Stimulated activated effector memory CD8-positive, alpha-beta T cell treated with anti-CD3 and anti-CD28 coated beads, Interleukin-12 subunit alpha, Interleukin-12 subunit beta, amount 100 ng/mL, for 72 hours (primary cell): Measurements from ENCODE around the gene YTHDF2.
"Not testable (repeated sequence)": the region's sequence is repeated elsewhere in the genome, so short reads cannot be mapped to it uniquely, and the experiment has no call there.

ENCODE experiments used
- ATAC-seq: fragments of 150-1000 bp; cut with Tn5 transposase; 2 replicates; pipeline ENCODE4 v1.10.0; 2021
- DNase-seq, 2 donors: peaks; one replicate each; pipeline ENCODE4 v3.0.0; 2021 to 2022; ENCODE audit warnings: low spot score in 2 of 2
- H3K27ac Mint-ChIP-seq: one replicate; pipeline ENCODE4 v1.8.0; 2022; ENCODE audit warnings: mild to moderate bottlenecking, mixed read lengths
- H3K36me3 Mint-ChIP-seq: one replicate; pipeline ENCODE4 v1.8.0; 2022; ENCODE audit warnings: mild to moderate bottlenecking, mixed read lengths
- H3K4me1 Mint-ChIP-seq: one replicate; pipeline ENCODE4 v1.8.0; 2022; ENCODE audit warnings: mixed read lengths
- H3K4me3 Mint-ChIP-seq: one replicate; pipeline ENCODE4 v1.8.0; 2022; ENCODE audit warnings: mild to moderate bottlenecking, mixed read lengths
- H3K9me3 Mint-ChIP-seq: one replicate; pipeline ENCODE4 v1.8.0; 2022; ENCODE audit warnings: mixed read lengths

The YTHDF2 gene

DNA sequence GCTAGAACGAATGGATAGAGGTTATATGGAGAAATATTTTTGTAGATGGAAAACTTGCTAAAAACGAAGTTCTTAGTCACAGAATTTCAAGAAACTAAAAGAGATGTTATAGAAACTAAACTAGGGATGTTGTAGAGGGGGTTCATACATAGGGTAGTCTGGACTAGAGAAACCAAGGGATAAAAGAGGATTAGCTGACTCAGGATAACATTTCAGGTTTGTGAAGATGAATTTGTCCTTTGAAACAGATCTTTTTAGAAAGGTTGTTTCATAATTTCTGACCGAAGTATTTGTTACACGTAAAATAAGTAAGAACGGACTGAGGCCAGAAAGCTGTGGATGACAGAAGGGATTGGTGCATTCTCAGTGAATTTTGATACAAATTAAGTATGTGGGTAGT is 13.6 kb downstream of the YTHDF2 start:
- H3K9me3 Mint-ChIP-seq, result no peaks in the 10 kb centered on the region
- peak overlapping the region; percentile 15 for H3K4me3 Mint-ChIP-seq
- ATAC-seq (no peak), DNase-seq (no peak)
- peak overlapping the region; percentile 2 for H3K27ac Mint-ChIP-seq
- no peaks in the 10 kb centered on the region for H3K36me3 Mint-ChIP-seq
- H3K4me1 Mint-ChIP-seq, result peaks cover 47% of the 10 kb centered on the region

DNA sequence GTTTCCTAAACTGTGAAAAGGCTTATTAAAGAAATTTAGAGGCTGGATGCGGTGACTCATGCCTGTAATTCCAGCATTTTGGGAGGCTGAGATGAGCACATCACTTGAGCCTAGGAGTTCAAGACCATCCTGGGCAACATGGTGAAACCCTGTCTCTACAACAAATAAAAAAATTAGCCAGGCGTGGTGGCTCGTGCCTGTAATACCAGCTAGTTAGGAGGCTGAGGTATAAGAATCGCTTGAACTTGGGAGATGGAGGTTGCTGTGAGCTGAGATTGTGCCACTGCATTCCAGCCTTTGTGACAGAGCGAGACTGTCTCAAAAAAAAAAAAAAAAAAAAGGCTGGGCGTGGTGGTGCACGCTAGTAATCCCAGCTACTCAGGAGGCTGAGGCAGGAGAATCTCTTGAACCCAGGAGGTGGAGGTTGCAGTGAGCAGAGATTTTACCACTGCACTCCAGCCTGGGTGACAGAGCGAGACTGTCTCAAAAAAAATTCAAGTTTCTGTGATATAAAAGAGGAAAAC is 14.1 kb downstream of the YTHDF2 start:
- not testable (repeated sequence) for H3K4me3 Mint-ChIP-seq, H3K9me3 Mint-ChIP-seq, DNase-seq, H3K36me3 Mint-ChIP-seq, ATAC-seq
- Mint-ChIP-seq H3K27ac (peak overlapping the region; percentile 2), H3K4me1 (peaks cover 47% of the 10 kb centered on the region)

DNA sequence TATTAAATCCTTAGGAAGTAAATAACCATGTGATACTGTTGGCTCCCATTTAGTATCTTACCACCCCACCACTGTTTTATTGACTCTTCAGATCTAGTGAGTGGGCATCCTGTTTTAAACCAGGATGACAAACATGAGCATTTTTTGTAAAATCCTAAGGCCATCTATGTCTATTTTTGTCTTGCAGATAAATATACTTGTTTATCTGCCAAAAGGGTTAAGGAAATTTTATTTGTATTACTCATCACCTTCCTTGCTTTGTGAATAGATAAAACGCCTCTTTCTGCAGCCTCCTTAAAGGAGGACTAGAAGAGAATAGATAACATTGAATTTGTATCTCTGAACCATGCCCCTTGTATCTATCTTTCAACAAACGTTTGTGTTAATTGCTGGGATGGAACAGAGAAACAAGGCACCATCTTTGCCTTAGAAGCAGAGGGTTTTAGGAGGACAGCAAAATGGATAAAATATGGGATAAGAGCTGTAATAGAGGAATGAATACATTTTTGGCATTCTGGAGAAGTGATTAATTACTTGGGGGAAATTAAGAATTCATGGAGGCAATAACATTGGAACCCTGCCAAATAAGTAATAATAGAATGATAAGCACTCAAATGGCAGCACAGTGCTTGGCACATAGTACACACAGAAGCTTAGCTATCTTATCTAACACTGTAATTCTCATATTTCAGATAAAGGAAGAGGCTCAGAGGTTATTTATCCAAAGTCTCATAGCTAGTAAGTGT is 14.7 kb downstream of the YTHDF2 start:
- DNase-seq (no peak), ATAC-seq (no peak)
- Mint-ChIP-seq H3K27ac (no peak overlapping the region), H3K36me3 (no peaks in the 10 kb centered on the region), H3K9me3 (no peaks in the 10 kb centered on the region), H3K4me3 (no peak overlapping the region), H3K4me1 (peaks cover 40% of the 10 kb centered on the region)

DNA sequence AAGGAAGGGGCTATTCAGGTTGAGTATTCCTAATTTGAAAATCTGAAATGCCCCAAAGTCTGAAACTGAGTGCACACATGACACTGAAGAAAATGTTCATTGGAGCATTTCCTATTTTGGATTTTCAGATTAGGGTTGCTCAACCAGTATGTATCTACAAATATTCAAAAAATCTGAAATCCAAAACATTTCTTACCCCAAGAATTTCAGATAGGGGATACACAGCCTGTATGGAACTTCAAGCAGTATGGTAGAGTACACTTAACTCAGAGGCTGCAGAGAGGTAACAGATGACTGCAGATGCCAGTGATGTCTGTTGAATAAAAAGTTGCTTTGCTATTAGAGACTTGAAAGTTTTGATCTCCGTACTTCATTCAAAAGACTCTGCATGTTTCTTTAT is 19.0 kb downstream of the YTHDF2 start:
- H3K36me3 Mint-ChIP-seq, result peaks cover 27% of the 10 kb centered on the region
- ATAC-seq (no peak), DNase-seq (no peak)
- H3K4me1 Mint-ChIP-seq, result peaks cover 30% of the 10 kb centered on the region
- H3K4me3 Mint-ChIP-seq, result no peak overlapping the region
- H3K9me3 Mint-ChIP-seq, result no peaks in the 10 kb centered on the region
- no peak overlapping the region for H3K27ac Mint-ChIP-seq

DNA sequence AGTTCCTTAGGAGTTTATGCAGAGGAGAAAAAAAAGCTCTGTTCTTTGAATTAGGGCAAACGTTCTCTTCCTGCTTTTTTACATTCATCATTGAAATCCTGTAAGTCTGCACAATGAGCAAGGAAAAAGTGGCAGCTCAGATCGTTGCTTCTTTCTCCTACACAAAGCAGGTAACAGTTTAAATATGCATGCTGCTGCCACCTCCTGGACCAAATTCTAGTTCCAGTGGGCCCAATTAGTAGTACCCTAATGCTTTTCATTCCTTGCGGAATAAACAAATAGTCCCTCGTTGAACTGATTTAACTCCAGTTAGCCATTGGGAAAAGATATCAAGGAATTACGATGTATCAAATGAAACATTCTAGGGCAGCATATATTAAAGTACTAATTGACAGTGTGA is 20.1 kb downstream of the YTHDF2 start:
- no peaks in the 10 kb centered on the region for H3K9me3 Mint-ChIP-seq
- peaks cover 23% of the 10 kb centered on the region for H3K4me1 Mint-ChIP-seq
- peaks cover 38% of the 10 kb centered on the region for H3K36me3 Mint-ChIP-seq
- H3K27ac Mint-ChIP-seq, result no peak overlapping the region
- ATAC-seq, result no peak
- no peak overlapping the region for H3K4me3 Mint-ChIP-seq
- DNase-seq, result no peak

DNA sequence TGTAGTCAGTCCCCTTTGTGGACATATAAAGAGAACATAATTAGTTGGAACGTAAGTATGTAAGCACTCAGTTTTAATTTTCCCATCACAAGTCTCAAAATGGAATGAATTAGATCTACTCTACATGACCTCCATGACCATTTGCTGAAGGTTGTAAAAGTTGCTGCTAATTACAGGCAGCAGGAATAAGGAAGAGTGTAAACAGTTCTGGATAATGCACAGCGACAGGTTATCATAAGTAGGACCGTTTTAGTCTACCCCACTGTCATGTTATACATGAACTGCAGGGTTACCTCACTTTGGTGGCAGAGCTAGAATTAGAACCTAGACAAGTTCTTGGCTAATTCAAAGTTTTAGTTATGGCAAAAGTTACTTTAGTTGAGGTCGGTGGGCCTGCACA is 21.7 kb downstream of the YTHDF2 start:
- Mint-ChIP-seq H3K27ac (no peak overlapping the region), H3K4me1 (peaks cover 20% of the 10 kb centered on the region), H3K4me3 (no peak overlapping the region), H3K36me3 (peaks cover 50% of the 10 kb centered on the region), H3K9me3 (no peaks in the 10 kb centered on the region)
- ATAC-seq (no peak), DNase-seq (no peak)

DNA sequence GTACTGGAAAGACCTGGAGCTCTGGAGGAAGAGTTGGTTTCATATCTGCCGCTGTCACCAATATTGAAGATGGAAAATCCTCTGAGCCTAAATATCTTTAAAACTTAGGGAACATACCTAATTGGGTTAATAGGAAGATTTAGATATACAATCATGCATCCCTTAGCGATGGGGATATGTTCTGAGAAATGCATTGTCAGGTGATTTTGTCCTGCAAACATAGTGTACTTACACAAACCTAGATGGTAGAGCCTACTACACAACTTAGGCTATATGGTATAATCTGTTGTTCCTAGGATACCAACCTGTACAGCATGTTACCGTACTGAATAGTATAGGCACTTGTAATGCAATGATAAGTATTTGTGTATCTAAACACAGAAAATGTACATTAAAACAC is 22.5 kb downstream of the YTHDF2 start:
- no peak overlapping the region for H3K27ac Mint-ChIP-seq
- peaks cover 13% of the 10 kb centered on the region for H3K4me1 Mint-ChIP-seq
- H3K9me3 Mint-ChIP-seq, result no peaks in the 10 kb centered on the region
- H3K4me3 Mint-ChIP-seq, result no peak overlapping the region
- DNase-seq (no peak), ATAC-seq (no peak)
- peaks cover 58% of the 10 kb centered on the region for H3K36me3 Mint-ChIP-seq

DNA sequence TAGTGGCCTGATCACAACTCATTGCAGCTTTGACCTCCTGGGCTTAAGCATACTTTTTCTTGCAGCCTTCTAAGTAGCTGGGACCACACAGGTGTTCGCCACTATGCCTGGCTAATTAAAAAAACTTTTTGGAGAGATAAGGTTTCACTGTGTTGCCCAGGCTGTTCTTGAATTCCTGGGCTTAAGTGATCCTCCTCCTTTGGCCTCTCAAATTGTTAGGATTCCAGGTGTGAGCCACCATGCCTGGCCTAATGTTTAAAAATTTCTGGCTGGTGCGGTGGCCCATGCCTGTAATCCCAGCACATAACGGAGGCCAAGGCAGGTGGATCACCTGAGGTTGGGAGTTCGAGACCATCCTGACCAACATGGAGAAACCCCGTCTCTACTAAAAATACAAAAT is 24.4 kb downstream of the YTHDF2 start:
- no peak for ATAC-seq
- Mint-ChIP-seq H3K36me3 (peaks cover 77% of the 10 kb centered on the region), H3K9me3 (no peaks in the 10 kb centered on the region), H3K4me3 (no peak overlapping the region), H3K4me1 (peaks cover 20% of the 10 kb centered on the region), H3K27ac (peak overlapping the region; percentile 46)
- DNase-seq, result no peak

DNA sequence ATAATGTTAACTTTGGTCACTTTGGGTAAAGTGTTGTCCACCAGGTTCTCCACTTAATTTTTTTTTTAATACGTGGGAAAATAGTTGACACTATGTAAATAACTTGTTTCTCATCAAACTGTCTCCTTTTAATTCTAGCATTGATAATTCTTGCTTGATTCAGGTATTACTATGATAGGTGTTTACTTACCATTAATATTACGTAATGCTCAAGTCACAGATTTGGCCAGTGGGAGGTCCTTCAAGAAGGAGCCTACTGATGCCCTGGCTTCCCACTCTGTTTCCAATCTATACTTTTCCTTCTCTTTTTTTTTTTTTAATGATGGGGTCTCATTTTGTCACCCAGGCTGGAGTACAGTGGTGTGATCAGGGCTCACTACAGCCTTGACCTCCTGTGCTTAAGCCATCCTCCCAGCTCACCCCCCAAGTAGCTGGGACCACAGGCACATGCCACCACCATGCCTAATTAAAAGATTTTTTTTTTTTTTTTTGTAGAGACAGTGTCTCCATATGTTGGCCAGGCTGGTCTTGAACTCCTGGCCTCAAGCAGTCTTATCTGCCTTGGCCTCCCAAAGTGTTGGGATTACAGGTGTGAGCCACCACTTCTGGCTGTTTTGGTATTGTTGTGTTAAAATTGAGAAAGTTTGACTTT is 29.9 kb downstream of the YTHDF2 start:
- ATAC-seq, result no peak
- peaks cover 6% of the 10 kb centered on the region for H3K4me1 Mint-ChIP-seq
- no peak for DNase-seq
- H3K9me3 Mint-ChIP-seq, result no peaks in the 10 kb centered on the region
- no peak overlapping the region for H3K4me3 Mint-ChIP-seq
- no peak overlapping the region for H3K27ac Mint-ChIP-seq
- H3K36me3 Mint-ChIP-seq, result peaks cover 93% of the 10 kb centered on the region

DNA sequence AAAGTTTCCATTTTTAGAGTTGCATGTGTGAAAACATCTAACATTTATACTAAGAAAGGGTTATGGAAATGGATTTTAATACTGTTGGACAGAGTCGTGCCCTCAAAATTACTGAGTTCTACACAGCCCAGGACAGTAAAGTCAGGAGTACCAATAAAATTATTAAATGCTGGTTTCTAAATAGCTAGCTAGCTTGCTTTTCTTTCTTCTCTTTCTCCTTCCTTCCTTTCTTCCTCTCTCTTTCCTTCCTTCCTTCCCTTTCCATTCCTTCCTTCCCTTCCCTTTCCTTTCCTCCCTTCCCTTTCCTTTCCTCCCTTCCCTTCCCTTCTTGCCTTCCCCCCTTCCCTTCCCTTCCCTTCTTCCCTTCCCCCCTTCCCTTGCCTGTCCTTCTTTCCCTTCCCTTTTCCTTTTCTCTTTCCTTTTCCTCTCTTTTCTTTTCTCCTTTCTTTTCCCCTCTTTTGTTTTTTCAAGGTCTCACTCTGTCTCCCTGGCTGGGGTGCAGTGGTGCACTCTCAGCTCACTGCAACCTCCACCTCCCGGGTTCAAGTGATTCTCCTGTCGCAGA is 33.9 kb downstream of the YTHDF2 start:
- ATAC-seq, result no peak
- DNase-seq, result no peak
- Mint-ChIP-seq H3K27ac (peak overlapping the region; percentile 30), H3K4me3 (no peak overlapping the region), H3K9me3 (no peaks in the 10 kb centered on the region), H3K36me3 (peaks cover 75% of the 10 kb centered on the region), H3K4me1 (peaks cover 1% of the 10 kb centered on the region)

DNA sequence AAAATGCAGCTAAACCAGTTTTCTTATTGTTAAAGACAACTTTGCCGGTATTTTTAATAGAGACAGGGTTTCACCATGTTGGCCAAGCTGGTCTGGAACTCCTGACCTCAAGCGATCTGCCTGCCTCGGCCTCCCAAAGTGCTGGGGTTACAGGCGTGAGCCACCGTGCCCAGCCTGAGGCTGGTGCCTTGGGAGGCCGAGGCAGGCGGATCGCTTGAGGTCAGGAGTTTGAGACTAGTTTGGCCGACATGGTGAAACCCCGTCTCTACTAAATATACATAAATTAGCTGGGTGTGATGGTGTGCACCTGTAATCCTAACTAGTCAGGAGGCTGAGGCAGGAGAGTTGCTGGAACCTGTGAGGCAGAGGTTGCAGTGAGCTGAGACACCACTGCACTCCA is 35.2 kb downstream of the YTHDF2 start:
- peaks cover 63% of the 10 kb centered on the region for H3K36me3 Mint-ChIP-seq
- not testable (repeated sequence) for H3K27ac Mint-ChIP-seq, H3K4me1 Mint-ChIP-seq, ATAC-seq, DNase-seq, H3K9me3 Mint-ChIP-seq, H3K4me3 Mint-ChIP-seq

DNA sequence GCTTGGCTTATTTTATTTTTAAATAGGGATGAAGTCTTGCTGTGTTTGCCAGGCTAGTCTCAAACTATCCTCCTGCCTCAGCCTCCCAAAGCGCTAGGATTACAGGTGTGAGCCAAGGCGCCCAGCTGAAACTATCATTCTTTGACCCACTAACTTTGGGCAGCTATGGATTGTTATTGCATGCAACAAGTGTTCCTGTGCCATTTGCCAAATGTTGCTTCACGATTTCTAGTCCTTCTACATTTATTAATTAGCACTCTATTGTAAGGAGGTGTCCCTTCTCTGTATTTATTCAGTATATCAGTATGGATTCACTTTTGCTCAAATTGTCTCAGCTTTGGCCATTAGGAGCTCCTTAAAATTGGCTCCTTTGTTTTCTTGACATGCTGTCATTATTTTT is 36.4 kb downstream of the YTHDF2 start:
- no peak for ATAC-seq
- Mint-ChIP-seq H3K9me3 (no peaks in the 10 kb centered on the region), H3K36me3 (peaks cover 51% of the 10 kb centered on the region), H3K4me3 (no peak overlapping the region), H3K27ac (no peak overlapping the region), H3K4me1 (no peaks in the 10 kb centered on the region)
- no peak for DNase-seq

DNA sequence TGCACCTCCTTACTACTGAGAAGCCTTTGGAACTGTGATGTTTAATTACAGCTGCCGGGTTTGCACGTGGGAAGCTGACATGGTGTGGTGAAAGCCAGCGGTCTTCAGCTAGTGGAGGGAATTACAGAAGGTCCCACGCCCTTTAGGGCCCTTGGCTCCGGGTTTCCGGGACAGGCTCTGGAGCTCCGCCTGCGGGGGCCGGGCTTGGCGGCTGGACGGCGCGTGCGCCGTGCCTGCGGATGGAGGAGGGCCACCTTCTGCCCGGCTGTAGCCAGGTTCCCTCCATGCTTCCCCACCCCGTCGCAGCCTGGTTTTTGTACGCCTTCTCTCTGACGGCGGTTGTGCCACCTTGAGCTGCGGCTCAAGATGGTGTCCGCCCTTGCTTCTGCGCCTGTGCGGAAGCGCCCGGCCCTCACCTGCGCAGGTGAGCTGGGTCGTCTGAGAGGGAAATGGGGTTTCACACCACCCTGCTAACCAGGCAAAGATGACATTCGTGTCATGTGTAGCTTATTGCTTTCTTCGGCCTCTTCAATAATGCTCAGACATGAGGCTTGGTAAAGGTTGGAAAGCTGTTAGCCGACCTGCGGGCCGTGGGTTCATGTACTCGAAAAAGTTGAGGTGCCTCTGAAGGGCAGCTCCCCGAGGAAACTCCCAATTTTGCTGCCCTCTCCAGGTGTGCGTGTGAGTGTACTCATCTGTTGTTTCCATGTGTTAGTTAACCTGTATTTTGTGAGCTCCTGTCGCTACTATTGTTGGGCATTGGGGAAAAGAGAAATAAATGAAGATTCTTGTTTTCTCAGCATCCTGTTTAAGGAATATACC is 38.6 kb downstream of the YTHDF2 start:
- peak overlapping the region; percentile 63 for H3K4me3 Mint-ChIP-seq
- peak; percentile 92 for ATAC-seq
- H3K9me3 Mint-ChIP-seq, result no peaks in the 10 kb centered on the region
- H3K36me3 Mint-ChIP-seq, result peaks cover 29% of the 10 kb centered on the region
- DNase-seq, result peak; percentile 35 to 78
- H3K4me1 Mint-ChIP-seq, result no peaks in the 10 kb centered on the region
- peak overlapping the region; percentile 32 for H3K27ac Mint-ChIP-seq

DNA sequence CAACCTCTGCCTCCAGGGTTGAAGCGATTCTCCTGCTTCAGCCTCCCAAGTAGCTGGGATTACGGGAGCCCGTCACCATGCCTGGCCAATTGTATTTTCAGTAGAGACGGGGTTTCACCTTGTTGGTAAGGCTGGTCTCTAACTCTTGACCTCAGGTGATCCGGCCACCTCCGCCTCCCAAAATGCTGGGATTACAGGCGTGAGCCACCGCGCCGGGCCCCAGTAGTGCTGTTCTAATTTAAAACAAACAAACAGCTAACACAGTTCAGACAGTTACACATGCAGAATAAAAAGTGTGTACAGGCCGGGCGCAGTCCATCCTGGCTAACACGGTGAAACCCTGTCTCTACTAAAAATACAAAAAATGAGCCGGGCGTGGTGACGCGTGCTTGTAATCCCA is 39.6 kb downstream of the YTHDF2 start:
- Mint-ChIP-seq H3K4me3 (peak overlapping the region; percentile 63), H3K36me3 (peaks cover 19% of the 10 kb centered on the region), H3K4me1 (no peaks in the 10 kb centered on the region), H3K9me3 (no peaks in the 10 kb centered on the region), H3K27ac (no peak overlapping the region)
- no peak for DNase-seq
- ATAC-seq, result no peak

DNA sequence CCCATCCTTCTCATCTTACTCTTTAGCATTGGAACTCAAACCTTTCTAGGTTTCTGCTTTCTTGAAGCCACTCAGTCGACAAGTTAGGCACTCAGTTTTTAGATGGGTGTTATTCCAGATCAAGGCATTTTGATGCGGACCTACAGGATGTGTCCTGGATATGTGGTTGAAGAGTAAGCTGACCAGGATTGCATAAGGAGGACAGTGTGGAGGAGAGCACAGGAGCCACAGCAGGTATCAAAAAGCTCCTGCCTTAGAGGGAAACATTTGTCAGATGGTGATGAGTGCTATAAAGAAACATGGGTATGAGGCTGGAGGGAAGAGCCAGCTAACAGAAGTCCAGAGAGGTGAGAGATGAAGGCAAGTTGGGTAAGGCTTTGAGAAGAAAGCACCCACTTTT is 41.3 kb downstream of the YTHDF2 start:
- Mint-ChIP-seq H3K4me3 (no peak overlapping the region), H3K36me3 (peaks cover 8% of the 10 kb centered on the region), H3K27ac (no peak overlapping the region), H3K9me3 (no peaks in the 10 kb centered on the region), H3K4me1 (no peaks in the 10 kb centered on the region)
- DNase-seq, result no peak
- no peak for ATAC-seq
